Parathyroid adenoma (tissue), 2 donors: ENCODE results near the gene SYNGR4.
"Not testable (repeated sequence)": the region's sequence is repeated elsewhere in the genome, so short reads cannot be mapped to it uniquely, and the experiment has no call there.

ENCODE experiments used
- H2AFZ ChIP-seq: fragments of 300-600 bp; sonication (generic); one replicate; pipeline ENCODE4 v1.7.0; 2017; ENCODE audit warnings: antibody characterized with exemption, mild to moderate bottlenecking
- H3K27ac ChIP-seq: fragments of 300-600 bp; sonication (generic); one replicate; pipeline ENCODE4 v1.7.0; 2017
- H3K27me3 ChIP-seq: fragments of 300-600 bp; sonication (generic); one replicate; pipeline ENCODE4 v1.7.0; 2017; ENCODE audit warnings: low read length; ENCODE audit not compliant: control insufficient read depth, insufficient read depth
- H3K36me3 ChIP-seq: fragments of 300-600 bp; sonication (generic); one replicate; pipeline ENCODE4 v1.7.0; 2017; ENCODE audit warnings: low read length; ENCODE audit not compliant: control insufficient read depth, insufficient read depth
- H3K4me1 ChIP-seq: fragments of 300-600 bp; sonication (generic); one replicate; pipeline ENCODE4 v1.7.0; 2017; ENCODE audit warnings: control low read depth
- H3K4me2 ChIP-seq: fragments of 300-600 bp; sonication (generic); one replicate; pipeline ENCODE4 v1.7.0; 2017; ENCODE audit warnings: low read length
- H3K4me3 ChIP-seq: fragments of 300-600 bp; sonication (generic); one replicate; pipeline ENCODE4 v1.7.0; 2017; ENCODE audit warnings: low read depth, low read length
- H3K79me2 ChIP-seq: fragments of 300-600 bp; sonication (generic); one replicate; pipeline ENCODE4 v1.7.0; 2017; ENCODE audit warnings: control low read depth
- H3K9ac ChIP-seq: fragments of 300-600 bp; sonication (generic); one replicate; pipeline ENCODE4 v1.7.0; 2017; ENCODE audit warnings: mild to moderate bottlenecking
- H3K9me3 ChIP-seq: fragments of 300-600 bp; sonication (generic); one replicate; pipeline ENCODE4 v1.7.0; 2017; ENCODE audit warnings: low read length; ENCODE audit not compliant: control insufficient read depth
- CTCF ChIP-seq: fragments of 300-600 bp; sonication (generic); IDR thresholded peaks from one replicate; pipeline ENCODE4 v1.7.0; 2017; ENCODE audit warnings: antibody characterized with exemption, mild to moderate bottlenecking
- donor health status: primary hyperparathyroidism.

SYNGR4 gene

GRCh38 chr19:48386981-48387380 is 22.8 kb downstream of the SYNGR4 start:
- Histone ChIP-seq H2AFZ (no peak overlapping the region), H3K4me3 (no peak overlapping the region), H3K27me3 (no peaks in the 10 kb centered on the region), H3K36me3 (no peaks in the 10 kb centered on the region), H3K27ac (no peak overlapping the region), H3K79me2 (peaks cover 13% of the 10 kb centered on the region), H3K4me1 (no peaks in the 10 kb centered on the region), H3K9ac (no peak overlapping the region), H3K9me3 (no peaks in the 10 kb centered on the region), H3K4me2 (no peak overlapping the region)
- TF ChIP-seq CTCF = no peak

- Histone ChIP-seq H3K9ac (peak overlapping the region; percentile 83), H3K9me3 (no peaks in the 10 kb centered on the region), H3K27me3 (no peaks in the 10 kb centered on the region), H3K4me1 (no peaks in the 10 kb centered on the region), H2AFZ (peak overlapping the region; percentile 63), H3K4me2 (peak overlapping the region; percentile 90), H3K36me3 (no peaks in the 10 kb centered on the region), H3K27ac (peak overlapping the region; percentile 75), H3K4me3 (peak overlapping the region; percentile 93), H3K79me2 (peaks cover 13% of the 10 kb centered on the region)
- peak; percentile 65 for TF ChIP-seq CTCF
Observed at GRCh38 chr19:48390188-48391099, 26.3 kb downstream of the SYNGR4 start.

- Histone ChIP-seq H3K27ac (peak within 1 kb of the TSS; percentile 75), H3K27me3 (no peaks in the 10 kb centered on the region), H3K79me2 (peaks cover 13% of the 10 kb centered on the region), H2AFZ (peak within 1 kb of the TSS; percentile 63), H3K4me1 (no peaks in the 10 kb centered on the region), H3K36me3 (no peaks in the 10 kb centered on the region), H3K9ac (peak within 1 kb of the TSS; percentile 83), H3K4me2 (peak within 1 kb of the TSS; percentile 90), H3K4me3 (peak within 1 kb of the TSS; percentile 93), H3K9me3 (no peaks in the 10 kb centered on the region)
- TF ChIP-seq CTCF = peak; percentile 93
Observed at GRCh38 chr19:48391100-48392005, 27.2 kb downstream of the SYNGR4 start, which contains the start of gene KDELR1. TSS of gene KDELR1 (minus strand) at chr19:48391551. CDS start at chr19:48391358, 193 bp downstream.

DNA sequence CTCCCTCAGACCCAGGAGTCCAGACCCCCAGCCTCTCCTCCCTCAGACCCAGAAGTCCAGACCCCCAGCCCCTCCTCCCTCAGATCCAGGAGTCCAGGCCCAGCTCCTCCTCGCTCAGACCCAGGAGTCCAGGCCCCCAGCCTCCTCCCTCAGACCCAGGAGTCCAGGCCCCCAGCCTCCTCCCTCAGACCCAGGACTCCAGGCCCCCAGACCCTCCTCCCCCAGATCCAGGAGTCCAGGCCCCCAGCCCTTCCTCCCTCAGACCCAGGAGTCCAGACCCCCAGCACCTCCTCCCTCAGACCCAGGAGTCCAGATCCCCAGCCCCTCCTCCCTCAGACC is 27.8 kb downstream of the SYNGR4 start:
- H3K36me3 ChIP-seq, H3K27ac ChIP-seq, H3K27me3 ChIP-seq, H3K4me3 ChIP-seq, H3K9me3 ChIP-seq, H3K9ac ChIP-seq, H3K4me2 ChIP-seq, H3K4me1 ChIP-seq: not testable (repeated sequence)
- Histone ChIP-seq H2AFZ (peak overlapping the region; percentile 63), H3K79me2 (peaks cover 13% of the 10 kb centered on the region)
